Measurements from ENCODE around the gene COL15A1.

The COL15A1 gene

DNA sequence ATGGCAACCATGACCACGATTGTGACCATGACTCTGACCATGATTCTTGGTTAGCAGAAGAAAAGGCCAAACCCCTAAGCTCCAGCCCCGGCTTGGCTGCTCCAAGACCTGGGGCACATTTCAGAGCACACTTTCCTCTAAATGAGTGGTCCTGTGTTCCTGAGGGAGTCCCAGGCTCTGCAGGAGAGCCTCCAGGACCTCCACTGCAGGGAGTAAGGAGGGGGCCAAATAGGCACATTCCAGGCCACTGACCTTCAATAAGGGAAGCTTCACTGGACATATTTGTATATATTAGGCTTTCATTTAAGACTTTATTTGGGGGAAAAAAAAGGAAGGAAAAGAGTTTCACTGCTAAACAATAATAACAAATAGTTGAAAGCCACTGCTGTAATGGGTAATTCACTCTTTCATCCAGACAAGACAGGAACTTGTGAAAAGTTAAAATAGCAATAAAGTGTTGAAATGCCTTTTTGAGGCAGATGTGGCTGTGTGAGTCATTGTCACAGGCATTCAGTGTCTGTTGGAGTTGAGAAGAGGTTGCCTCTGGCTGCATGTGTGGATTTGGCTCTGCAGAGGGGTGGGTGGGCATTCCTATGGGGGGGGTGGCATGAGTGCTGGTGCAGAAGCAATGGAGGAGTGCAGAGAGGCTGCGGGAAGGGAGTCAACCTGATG is 97.3 kb downstream of the COL15A1 start:
- DNase-seq = no peak

DNA sequence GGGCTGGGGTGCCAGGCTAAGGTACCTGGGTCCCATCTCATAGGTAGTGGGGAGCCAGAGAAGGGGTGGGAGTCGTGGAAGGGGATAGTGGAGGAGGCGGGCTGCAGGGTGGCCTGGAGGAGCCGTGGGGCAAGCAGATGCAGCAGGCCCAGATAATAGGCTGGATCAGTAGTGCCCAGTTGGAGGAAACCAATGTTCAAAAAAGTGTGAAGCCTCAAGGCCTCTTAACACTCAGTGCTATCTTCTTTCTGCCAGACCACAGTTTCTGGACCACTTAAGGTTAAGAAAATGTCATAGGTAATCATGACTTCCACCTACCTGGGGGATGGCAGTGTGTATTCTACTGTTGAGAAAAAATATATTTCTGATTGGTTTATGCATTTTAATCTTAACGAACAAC is 97.9 kb downstream of the COL15A1 start:
- DNase-seq = no peak

DNA sequence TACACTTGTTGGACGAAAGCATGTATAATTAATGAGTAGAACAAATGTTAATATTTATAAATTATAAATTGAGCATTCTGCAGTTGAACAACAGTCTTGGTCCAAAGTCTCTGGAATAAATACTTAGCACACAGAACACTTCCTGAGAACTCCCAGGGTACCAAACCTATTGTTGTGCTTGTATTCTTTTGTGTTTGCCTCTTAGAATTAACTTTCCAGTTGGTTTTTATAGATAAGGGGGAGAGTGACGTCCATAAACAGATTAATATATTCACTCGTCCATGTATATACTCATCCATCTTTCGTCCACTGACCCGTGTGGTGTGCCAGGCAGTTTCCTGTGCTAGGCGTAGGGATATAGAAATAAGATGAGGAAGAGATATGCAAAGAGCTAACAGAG is 98.9 kb downstream of the COL15A1 start:
- no peak for DNase-seq

DNA sequence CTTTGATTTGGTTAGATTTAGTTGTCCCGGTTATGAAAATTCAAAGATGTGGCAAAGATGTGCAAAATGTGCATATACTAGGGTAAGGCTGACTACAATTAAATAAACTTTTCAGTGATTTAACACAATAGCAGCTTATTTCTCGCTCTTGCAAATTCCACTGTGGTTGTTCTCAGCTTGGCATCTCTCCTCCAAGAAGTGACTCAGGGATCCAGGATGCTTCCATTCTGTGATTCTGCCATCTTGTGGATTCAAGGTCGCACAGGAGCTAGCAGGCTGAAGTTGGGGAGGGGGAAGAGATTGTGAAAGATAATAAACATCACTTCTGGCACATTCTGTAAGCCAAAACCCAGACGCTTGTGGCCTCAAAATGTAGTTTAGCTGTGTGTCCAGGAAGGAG is 101.1 kb downstream of the COL15A1 start:
- no peak for DNase-seq

DNA sequence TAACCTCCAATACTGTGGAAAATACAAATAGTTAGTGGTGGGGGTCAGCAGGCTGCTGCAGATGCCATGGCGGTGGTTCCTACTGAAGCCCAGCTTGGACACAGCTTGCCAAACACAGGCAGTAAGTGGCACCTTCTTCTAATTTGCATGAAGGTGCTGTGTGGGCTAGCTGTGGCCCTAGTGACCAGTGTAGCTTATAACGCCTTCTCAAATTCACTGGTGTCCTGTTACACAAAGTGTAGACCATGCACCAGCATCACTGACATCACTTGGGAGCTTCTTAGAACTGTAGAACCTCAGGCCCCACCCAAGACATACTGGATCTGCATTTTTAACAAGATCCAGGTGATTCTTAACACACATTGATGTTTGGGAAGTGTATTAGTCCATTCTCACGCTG is 102.4 kb downstream of the COL15A1 start:
- no peak for DNase-seq

DNA sequence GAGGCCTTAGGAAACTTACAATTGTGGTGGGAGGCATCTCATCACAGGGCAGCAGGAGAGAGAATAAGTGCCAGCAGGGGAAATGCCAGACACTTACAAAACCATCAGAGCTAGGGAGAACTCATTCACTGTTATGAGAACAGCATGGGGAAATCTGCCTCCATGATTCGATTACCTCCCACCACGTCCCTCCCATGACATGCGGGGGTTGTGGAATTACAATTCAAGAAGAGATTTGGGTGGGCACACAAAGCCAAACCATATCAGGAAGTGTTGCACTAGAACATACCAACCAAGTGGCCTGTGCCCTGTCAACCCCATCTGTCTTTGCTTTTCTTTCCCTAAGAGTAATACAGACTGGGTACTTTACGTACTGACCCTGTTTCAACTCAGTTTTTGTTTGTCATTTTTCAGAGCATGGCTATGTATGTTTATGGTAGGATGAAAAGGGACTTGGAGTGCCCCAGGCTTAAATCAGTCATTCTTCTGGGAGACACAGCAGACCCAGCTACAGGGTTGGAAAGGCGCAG is 102.9 kb downstream of the COL15A1 start:
- no peak for DNase-seq

DNA sequence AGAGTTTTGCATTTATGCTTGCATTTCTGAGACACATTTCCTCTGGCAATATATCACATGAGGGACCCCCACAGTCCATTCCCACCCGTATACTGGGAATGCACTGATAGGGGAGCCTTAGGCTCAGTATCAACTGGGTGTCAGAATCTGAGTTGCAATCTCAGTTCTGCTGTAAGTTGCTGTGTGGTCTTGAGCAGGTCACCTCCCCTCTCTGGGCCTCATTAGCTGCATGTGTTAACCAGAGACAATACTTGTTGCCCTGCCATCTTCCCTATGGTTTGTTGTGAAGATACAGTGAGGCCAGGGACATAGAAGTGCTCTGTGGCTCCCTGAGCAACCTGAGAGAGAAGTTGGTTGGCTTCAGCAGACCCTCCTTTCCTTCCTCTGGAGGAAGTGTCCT is 105.5 kb downstream of the COL15A1 start:
- no peak for DNase-seq

DNA sequence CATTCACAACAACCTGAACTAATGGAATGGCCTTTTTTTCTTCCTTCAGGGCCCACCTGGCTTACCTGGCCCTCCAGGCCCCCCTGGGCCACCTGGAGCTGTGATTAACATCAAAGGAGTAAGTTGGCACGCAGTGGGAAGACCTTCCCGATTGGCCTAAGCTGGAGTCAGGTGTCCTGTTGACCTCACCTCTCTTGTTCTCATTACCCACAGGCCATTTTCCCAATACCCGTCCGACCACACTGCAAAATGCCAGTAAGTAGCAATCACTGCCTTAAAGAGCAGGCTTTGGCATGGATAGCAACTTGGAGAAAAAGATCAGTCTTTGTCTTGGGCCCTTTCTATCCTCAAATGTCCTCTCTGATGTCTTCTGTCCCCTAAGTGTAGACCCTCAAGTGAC is 105.9 kb downstream of the COL15A1 start:
- no peak for DNase-seq

DNA sequence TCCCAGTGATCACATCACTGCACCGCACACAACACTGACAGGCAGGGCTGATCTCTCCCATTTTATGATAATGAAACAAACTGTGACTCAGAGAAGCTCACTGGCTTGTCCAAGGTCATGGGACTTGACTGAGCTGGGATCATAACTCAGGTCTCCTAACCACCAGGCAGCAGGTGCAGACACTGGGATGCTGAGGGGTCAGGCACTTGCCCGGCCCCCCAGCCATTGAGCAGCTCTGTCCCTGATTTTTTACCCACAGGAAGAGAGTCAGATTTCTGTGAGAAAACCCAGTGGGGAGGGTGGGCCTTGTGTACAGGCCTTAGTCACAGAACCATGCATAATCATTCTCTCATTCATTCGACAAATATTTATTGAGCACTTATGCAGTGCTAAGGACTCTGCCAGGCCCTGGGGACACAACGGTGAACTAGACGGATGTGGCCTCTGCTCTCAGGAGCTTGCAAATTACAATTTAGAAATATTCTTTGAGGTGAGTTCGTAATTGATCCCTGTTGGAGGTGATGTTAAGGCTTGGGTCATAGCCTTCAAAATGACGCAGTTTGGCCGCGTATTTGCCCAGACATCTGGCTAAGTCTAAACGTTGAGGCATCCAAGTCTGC is 106.7 kb downstream of the COL15A1 start:
- DNase-seq = no peak

DNA sequence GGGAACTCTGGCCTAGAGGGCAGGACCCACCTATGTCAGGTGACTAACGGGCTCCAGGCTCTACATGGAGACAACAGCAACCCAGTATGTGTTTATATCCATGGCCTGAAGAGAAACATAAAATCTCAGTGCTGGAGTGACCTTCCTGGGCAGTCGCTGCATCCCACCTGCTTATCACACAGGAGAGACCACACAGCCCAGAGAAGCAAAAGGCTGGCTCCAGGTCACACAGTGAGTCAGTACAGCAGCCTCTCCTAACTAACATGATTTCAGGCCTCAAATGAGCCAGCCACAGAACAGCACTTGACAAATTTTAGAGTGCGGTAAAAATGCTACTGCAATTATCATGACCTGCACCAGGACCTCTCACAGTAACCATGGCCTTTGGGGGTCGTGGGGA is 107.2 kb downstream of the COL15A1 start:
- DNase-seq = no peak

DNA sequence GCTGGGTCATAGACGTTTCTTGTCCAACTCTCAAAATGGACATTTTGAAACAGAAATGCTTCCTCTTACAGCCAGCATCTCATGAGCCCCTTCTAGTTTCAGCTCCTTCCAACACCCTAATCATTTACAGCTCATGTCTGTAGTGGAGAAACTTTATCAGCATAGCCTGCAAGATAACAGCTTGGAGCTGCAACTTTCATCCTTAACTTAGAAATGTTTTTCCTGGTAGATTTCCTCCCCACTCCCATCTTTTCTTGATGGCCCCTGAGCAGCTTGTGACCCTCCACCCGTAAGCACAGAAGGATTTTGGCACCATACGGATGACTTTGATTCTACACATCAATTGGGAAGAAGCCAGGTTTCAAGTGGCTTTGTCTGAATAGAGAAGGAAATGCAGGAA is 107.7 kb downstream of the COL15A1 start:
- DNase-seq = no peak

DNA sequence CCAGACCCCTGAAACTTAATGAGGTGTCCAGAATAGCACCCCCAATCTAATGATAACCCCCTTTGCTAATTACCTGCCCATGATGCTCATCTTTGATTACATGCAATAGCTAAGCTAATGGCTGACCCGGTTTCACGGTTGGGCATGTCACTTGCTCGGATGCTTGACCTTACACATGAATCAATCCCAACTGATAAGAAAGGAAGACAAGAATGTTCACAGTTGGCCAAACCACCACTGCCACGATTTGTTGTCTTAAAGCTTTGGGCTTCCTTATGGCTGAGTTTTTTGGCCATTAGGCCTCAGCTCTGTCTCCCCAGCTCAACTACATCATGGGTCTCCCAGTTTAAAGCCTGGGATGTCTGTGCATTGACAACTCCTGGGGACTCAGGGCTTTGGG is 108.1 kb downstream of the COL15A1 start:
- DNase-seq = no peak

DNA sequence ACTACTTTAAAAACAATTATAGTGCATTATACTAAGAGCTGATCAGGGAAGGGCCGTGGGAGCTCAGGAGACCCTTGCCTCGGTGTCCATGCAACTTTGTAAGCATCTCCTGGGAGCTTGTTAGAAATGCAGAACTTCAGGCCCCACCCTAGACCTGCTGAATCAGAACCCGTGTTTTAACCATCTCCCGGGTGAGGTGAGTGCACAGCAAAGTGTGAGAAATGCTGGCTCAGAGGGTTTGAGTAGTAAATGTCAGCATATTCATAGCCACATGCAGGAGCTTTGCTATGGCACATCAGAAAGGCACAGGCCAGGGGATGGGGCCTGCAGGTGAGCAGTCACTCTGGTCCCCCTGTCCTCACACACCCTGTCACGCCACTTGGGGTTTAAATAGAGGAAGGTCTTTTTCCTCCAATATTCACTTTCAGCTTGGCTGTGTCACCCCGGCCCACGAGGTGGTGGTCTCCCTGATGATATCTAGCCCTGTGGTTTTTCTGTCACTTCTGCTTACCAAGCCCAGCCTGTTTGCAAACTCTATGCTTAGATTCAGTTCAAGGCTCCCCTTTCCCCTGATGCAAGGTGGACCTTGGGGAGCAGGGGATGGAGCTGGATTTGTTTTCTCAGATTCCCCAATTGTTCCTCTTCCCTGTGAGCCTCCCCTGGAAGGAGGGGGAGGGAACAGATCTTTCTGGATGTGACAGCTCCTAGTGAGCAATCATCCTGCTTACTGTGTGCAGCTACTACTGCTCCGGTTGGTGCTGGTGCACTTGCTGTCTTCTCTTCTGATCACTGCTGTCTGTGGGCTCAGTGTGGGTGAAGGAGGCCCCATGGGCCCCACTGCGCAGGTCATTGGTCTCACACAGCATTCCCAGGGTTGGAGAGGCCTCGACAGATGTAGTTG is 109.4 kb downstream of the COL15A1 start:
- DNase-seq = no peak

DNA sequence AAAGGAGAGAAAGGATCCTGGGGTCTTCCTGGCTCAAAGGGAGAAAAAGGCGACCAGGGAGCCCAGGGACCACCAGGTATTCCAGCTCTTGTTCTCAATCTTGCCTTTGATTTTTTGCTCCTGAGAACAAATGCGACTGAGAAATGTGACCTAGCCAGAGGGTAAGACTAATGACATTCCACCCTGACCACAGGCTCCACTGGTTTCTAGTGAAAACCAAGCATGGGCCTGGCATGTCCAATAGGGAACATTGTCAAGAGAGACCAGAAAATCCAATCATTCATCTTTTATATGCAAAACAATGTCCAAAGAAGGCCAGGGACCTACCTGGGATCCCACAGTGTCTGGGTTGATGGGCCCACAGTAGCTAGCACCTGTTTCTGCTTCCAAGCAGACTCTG is 110.9 kb downstream of the COL15A1 start:
- no peak for DNase-seq

DNA sequence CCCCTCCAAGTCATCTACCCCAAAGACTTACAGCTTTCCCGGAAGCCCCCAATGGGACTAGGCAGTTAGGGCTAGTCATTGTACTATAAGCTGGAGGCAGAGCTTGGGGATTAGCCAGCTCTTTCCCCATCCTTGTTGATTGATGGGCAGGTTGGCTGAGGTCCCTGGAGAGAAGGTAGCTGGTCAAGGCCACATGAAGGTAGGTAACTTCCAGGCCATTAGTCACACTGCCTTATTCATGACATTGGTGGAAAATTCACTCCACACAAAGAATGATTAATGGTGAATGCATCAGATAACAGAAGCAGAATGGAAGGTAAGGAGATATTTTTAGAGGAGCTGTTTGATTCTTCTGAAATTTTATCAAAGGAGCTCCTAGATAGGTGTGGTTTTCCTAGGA is 111.7 kb downstream of the COL15A1 start:
- no peak for DNase-seq

DNA sequence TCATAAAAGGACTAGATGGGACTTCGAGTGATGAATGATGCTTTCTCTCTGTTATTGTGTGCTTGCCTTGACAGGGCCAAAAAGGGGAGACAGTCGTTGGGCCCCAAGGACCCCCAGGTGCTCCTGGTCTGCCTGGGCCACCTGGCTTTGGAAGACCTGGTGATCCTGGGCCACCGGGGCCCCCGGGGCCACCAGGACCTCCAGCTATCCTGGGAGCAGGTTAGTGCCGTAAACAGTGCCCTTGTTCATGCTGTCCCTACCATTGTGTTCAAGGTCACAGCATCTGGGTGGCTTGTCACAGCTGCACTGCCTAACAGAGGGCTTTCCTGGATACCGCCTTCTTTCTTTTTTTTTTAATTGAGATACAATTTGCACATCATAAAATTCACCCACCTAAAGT is 112.5 kb downstream of the COL15A1 start:
- no peak for DNase-seq

DNA sequence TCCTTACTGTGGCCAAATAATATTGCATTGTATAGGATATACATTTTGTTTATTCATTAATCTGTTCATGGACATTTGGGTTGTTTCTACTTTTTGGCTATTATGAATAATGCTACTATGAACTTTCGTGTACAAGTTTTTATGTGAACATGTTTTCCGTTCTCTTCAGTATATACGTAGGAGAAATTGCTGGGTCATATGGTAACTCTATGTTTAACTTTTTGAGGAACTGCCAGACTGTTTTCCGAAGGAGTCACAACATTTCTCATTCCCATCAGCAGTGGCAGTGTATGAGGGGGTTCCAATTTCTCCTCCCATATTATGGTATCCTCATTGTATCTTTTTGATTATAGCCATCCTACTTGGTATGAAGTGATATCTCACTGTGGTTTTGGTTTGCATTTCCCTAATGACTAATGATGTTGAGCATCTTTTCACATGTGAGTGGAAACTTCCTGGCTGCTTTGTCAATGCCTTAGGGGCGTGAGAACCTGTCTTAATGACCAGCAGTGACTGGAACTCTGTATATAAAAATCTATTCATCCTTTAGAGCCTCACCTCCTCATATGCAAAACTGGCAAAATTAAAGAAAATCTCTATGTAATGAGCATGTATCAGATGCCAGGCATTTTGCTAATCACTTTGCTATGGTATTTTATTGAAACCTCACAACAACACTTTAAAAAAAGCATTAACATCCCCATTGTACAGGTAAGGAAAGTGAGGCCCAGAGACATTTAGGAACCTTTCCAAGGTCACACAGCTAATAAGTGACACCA is 113.4 kb downstream of the COL15A1 start:
- no peak for DNase-seq

DNA sequence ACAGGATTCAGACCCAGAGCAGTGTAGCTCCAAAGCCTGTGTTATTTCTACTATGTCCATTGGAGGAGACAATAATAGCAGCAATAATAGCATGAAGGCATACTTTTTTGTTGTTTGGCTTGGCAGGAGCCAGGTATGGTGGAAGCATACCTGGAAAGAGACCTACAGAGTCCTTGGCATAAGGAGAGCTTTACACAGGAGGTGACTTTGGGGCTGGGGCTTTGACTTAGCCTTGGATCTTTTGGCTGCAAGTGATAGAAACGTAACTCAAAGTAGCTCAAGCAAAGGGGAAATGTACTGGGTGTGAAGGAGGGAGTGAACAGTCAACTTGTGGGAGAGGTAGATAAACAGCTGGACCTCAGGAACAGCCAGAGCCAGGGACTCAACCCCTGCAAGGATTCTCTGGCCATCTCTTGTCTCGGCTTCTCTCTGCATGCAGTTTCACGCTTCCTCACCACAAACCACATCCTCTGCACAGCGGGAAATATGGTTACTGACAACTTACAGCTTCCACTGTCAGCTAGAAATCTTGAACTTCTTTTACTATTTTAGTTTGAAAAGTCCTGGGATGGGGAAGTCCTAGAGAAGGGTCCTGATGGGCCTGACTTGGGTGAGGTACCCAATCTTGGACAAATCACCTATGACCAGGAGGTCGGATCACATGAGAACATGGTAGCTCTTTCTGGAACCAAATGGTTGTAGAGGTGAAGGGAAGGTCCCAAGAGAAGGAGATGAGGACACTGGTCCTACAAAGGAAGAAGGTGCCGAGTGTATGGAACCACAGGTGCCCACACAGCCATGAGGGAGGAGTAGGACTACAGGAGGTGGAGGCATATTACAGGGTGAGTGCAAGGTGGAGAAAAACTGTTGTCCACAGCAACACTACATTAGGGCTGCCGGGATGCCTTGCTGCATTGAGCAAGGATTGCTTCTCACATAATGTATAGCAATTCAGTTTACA is 114.2 kb downstream of the COL15A1 start:
- peak; percentile 39 for DNase-seq

DNA sequence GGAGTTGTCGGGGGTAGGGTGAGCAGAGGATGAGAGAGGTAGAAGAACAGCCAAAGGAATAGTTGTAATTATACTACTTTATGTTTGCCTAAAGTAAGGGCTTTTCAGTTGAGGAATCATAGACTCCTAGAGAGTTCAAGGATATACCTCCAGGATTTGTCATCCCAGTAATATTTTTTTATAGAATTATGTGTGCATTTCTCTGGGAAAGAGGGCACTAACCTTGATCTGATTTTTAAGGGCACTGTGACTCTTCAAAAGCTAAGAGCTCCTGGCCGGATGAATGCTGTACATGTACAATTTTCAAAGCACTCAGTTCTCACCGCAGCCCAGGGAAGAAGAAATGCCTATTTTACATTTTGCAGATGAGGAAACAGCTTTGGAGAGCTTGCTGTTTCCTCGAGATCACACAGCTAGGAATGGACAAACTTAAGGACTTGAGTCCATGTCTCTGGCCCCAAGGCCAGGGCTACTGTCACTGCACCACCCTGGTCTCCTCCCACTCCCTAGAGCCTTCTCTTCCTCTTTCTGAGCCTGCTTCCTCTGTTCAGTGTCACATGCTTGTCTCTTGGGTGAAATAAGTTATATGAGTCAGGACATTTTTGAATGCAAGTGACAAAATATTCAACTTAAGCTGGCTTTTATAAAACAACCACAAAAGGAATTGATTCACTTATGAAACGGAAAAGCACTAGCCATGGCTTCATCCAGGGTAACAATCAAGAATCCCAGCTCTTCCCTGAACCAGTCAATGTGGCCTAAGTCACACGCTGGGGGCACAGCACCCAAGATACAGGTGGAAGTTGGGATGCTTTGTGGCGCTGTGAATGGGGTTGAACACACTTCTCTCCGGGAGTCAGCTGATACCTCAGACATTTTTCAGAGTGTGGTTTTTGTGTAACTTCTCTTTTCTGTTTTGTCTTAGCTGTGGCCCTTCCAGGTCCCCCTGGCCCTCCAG is 115.5 kb downstream of the COL15A1 start:
- no peak for DNase-seq

DNA sequence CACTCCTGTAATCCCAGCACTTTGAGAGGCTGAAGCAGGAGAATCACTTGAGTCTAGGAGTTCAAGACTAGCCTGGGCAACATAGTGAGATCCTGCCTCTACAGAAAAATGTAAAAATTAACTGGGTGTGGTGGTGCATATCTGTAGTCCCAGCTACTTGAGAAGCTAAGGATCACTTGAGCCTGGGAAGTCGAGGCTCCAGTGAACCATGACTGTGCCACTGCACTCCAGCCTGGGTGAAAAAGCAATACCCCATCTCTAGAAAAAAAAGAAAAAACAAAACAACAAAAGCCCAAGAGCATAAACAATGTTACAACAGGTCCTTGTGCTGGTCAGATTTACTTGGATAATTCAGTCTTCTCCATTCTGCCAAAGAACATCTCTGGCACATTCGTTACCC is 116.9 kb downstream of the COL15A1 start:
- DNase-seq = no peak

DNA sequence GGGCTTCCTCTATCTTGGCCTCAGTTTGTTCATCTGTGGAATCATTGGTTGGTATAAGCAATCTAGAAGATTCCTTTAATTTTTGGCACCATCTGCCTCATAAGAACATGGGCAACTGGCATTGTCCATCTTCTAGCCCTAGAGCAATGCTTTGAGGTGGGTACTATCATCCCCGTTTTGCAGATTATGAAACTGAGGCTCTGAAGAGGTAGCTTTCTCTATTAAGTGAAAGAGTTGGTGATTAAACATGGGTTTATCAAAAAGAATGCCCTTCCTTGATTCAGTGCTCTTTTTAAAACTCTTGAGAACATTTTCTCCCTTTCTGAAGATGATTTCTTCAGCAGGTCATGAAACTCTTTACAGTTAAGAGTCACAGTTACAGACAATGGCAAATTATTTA is 118.8 kb downstream of the COL15A1 start:
- no peak for DNase-seq
